OCI-LY3 (cell line): ENCODE results near the gene FAM13B.

Experiments
- H2AFZ ChIP-seq: fragments of 200-600, 300-600 bp; shearing (Covaris generic); 2 replicates; pipeline ENCODE4 v1.6.0; 2014; ENCODE audit warnings: antibody characterized with exemption, low read depth, low read length
- H3K27ac ChIP-seq: fragments of 200-600, 300-600 bp; sonication (generic); 2 replicates; pipeline ENCODE4 v1.5.1; 2014; ENCODE audit warnings: mild to moderate bottlenecking, low read length, moderate library complexity, mixed read lengths
- H3K27me3 ChIP-seq: fragments of 200-600, 300-600 bp; sonication (generic); 2 replicates; pipeline ENCODE4 v1.6.1; 2014; ENCODE audit warnings: low read depth, low read length, mixed read lengths
- H3K36me3 ChIP-seq: fragments of 200-600, 300-600 bp; sonication (generic); replicated peaks from 2 replicates; pipeline ENCODE3; 2014; ENCODE audit warnings: low read depth, low read length, mixed read lengths
- H3K4me1 ChIP-seq: fragments of 300-600, 200-600 bp; sonication (generic); 2 replicates; pipeline ENCODE4 v1.6.1; 2014; ENCODE audit warnings: low read length, mixed read lengths
- H3K4me2 ChIP-seq: fragments of 200-600, 300-600 bp; sonication (generic); 2 replicates; pipeline ENCODE4 v1.6.1; 2014; ENCODE audit warnings: low read length, mixed read lengths
- H3K4me3 ChIP-seq: fragments of 300-600, 200-600 bp; sonication (generic); 2 replicates; pipeline ENCODE4 v1.5.1; 2014; ENCODE audit warnings: antibody characterized with exemption, mild to moderate bottlenecking, low read length, moderate library complexity
- H3K79me2 ChIP-seq: fragments of 300-600, 200-600 bp; shearing (Covaris generic); 2 replicates; pipeline ENCODE4 v1.6.1; 2014; ENCODE audit warnings: mild to moderate bottlenecking, low read length, mixed read lengths
- H3K9ac ChIP-seq: fragments of 300-600, 200-600 bp; shearing (Covaris generic); 2 replicates; pipeline ENCODE4 v1.6.0; 2014; ENCODE audit warnings: mild to moderate bottlenecking, low read length, moderate library complexity
- H3K9me3 ChIP-seq: fragments of 200-600, 300-600 bp; shearing (Covaris generic); 2 replicates; pipeline ENCODE4 v1.6.1; 2014; ENCODE audit warnings: low read length, mixed read lengths; ENCODE audit not compliant: insufficient read depth
- H4K20me1 ChIP-seq: fragments of 200-600, 300-600 bp; sonication (generic); 2 replicates; pipeline ENCODE4 v1.6.1; 2016; ENCODE audit warnings: low read length, mixed read lengths; ENCODE audit not compliant: insufficient read depth
- EZH2phosphoT487 ChIP-seq: fragments of 200-600 bp; shearing (Covaris generic); IDR thresholded peaks from 2 replicates; pipeline ENCODE4 v1.6.1; 2018; ENCODE audit warnings: antibody characterized with exemption, mixed run types, low read depth
- TF ChIP-seq, protein P1 (sequence below): fragments of 200-600, 300-600 bp; sonication (generic); IDR thresholded peaks from 2 replicates; pipeline ENCODE4 v1.5.1; 2014; ENCODE audit warnings: antibody characterized with exemption, low read length, low read depth

The FAM13B gene

DNA sequence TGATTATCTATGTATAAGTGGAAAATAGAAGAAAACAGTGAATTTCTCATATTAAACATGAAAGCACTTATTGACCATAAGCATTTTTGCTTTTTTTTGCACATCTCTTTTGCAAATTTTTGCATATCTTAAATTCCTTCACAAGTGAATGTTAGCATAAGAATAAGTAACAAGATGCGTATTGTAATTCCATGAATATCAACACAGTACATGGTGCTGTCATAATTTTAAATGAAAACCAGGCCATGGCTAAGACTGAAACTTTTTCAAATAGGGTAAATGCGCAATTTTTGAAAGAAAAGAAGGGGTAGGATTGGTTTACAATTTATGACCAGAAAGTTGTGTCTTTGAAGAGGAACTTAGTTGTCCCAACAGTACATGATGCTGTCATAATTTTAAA lies 17.0 kb downstream of the FAM13B start:
- Histone ChIP-seq H3K36me3 (peaks cover 29% of the 10 kb centered on the region), H4K20me1 (peaks cover 8% of the 10 kb centered on the region; the same call in 1 of the 2 replicates), H3K4me3 (no peak overlapping the region), H3K4me1 (no peaks in the 10 kb centered on the region), H2AFZ (no peak overlapping the region), H3K9me3 (no peaks in the 10 kb centered on the region), H3K9ac (no peak overlapping the region), H3K27ac (no peak overlapping the region), H3K79me2 (peaks cover 6% of the 10 kb centered on the region), H3K27me3 (no peaks in the 10 kb centered on the region), H3K4me2 (no peak overlapping the region)
- no peak for TF ChIP-seq EZH2phosphoT487
- TF ChIP-seq, protein P1, sequence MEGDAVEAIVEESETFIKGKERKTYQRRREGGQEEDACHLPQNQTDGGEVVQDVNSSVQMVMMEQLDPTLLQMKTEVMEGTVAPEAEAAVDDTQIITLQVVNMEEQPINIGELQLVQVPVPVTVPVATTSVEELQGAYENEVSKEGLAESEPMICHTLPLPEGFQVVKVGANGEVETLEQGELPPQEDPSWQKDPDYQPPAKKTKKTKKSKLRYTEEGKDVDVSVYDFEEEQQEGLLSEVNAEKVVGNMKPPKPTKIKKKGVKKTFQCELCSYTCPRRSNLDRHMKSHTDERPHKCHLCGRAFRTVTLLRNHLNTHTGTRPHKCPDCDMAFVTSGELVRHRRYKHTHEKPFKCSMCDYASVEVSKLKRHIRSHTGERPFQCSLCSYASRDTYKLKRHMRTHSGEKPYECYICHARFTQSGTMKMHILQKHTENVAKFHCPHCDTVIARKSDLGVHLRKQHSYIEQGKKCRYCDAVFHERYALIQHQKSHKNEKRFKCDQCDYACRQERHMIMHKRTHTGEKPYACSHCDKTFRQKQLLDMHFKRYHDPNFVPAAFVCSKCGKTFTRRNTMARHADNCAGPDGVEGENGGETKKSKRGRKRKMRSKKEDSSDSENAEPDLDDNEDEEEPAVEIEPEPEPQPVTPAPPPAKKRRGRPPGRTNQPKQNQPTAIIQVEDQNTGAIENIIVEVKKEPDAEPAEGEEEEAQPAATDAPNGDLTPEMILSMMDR = no peak

DNA sequence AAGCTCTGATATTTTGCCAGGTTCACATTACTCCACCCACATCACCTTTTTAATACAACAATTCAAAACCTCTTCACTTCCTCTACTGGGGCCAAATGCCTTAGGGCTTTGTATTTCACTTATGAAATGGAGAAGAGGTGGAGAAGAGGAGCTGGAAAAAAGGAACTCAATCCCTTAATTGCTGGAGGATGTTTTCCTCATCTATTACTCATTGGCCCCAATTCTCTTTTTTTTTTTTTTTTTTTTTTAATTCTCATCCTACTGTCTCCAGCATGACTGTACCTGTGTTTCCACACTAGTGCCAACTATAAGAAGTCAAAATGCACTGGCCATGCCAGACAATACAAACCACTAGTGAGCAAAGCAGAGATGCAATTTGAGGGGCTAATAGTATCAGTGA lies 20.9 kb downstream of the FAM13B start:
- Histone ChIP-seq H3K4me1 (no peaks in the 10 kb centered on the region), H3K27ac (no peak overlapping the region), H3K9me3 (no peaks in the 10 kb centered on the region), H2AFZ (no peak overlapping the region), H3K79me2 (peaks cover 5% of the 10 kb centered on the region; the same call in 1 of the 2 replicates), H3K27me3 (no peaks in the 10 kb centered on the region), H3K9ac (no peak overlapping the region), H3K36me3 (peaks cover 15% of the 10 kb centered on the region), H3K4me2 (no peak overlapping the region), H3K4me3 (no peak overlapping the region), H4K20me1 (peaks cover 3% of the 10 kb centered on the region; the same call in 1 of the 2 replicates)
- no peak for TF ChIP-seq EZH2phosphoT487
- TF ChIP-seq, protein P1 = no peak

DNA sequence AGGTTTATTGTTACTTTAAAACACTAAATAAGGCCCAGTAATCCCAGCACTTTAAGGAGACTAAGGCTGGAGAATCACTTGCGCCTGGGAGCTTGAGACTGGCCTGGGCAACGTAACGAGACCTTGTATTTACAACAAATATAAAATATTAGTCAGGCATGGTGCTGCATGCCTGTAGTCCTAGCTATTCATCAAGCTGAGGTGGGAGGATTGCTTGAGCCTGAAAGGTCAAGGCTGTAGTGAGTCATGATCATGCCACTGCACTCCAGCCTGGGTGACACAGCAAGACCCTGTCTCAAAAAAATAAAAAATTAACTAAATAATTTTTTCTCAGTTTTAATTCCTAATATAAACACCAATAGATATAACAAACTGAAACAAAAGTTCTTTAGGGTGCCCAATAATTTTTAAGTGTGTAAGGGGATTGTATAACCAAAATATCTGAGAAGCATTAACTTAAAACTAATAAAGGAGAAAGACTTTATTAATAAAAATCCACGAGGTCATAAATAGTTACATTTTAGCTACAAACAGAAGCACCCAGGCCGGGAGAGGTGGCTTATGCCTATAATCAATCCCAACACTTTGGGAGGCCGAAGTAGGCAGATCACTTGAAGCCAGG lies 32.7 kb downstream of the FAM13B start:
- Histone ChIP-seq H3K79me2 (0 out of 2 replicates have a peak, but pooled peaks cover 4% of the 10 kb centered on the region), H3K9me3 (peaks cover 11% of the 10 kb centered on the region; the same call in 1 of the 2 replicates), H3K27me3 (no peaks in the 10 kb centered on the region), H3K4me2 (no peak overlapping the region), H3K36me3 (peaks cover 56% of the 10 kb centered on the region), H4K20me1 (no peaks in the 10 kb centered on the region), H3K4me3 (no peak overlapping the region), H3K27ac (no peak overlapping the region), H2AFZ (no peak overlapping the region), H3K9ac (no peak overlapping the region), H3K4me1 (peaks cover 15% of the 10 kb centered on the region)
- TF ChIP-seq, protein P1 = no peak
- TF ChIP-seq EZH2phosphoT487 = no peak

DNA sequence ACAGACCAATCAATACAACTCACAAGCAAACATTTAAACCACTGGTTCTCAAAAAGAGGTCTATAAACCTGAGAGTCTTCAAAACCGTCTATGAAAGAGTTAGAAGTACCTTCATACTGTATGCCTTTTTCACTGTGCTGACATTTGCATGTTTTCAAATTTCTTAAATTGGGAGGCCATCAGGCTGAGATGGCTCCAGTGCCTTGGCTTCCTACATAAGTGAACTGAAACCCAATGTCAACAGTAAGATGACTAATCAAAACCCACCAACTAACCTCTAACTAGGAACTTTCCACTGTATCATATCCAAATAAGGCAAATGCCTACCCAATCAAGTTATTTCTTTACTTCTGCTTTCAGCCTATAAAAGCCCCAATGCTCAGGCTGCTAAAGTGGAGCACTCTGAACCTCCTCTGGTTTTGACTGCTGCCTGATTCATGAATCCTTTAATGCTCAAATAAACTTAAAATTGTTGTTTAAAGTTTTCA lies 35.1 kb downstream of the FAM13B start:
- no peak overlapping the region for H3K4me3 ChIP-seq
- H3K79me2 ChIP-seq = 0 out of 2 replicates have a peak, but pooled peaks cover 4% of the 10 kb centered on the region
- peaks cover 11% of the 10 kb centered on the region; the same call in 1 of the 2 replicates for H3K9me3 ChIP-seq
- peaks cover 47% of the 10 kb centered on the region for H3K36me3 ChIP-seq
- no peak overlapping the region for H3K9ac ChIP-seq
- no peak overlapping the region for H3K4me2 ChIP-seq
- H4K20me1 ChIP-seq = peaks cover 5% of the 10 kb centered on the region; the same call in 1 of the 2 replicates
- H3K4me1 ChIP-seq = peaks cover 15% of the 10 kb centered on the region
- peak overlapping the region; percentile 72 for H3K27ac ChIP-seq
- no peak overlapping the region for H2AFZ ChIP-seq
- no peak for TF ChIP-seq EZH2phosphoT487
- TF ChIP-seq, protein P1 = no peak
- H3K27me3 ChIP-seq = no peaks in the 10 kb centered on the region
